ENCODE results near the gene IL32.
"Not testable (repeated sequence)": the region's sequence is repeated elsewhere in the genome, so short reads cannot be mapped to it uniquely, and the experiment has no call there.

IL32 gene

DNA sequence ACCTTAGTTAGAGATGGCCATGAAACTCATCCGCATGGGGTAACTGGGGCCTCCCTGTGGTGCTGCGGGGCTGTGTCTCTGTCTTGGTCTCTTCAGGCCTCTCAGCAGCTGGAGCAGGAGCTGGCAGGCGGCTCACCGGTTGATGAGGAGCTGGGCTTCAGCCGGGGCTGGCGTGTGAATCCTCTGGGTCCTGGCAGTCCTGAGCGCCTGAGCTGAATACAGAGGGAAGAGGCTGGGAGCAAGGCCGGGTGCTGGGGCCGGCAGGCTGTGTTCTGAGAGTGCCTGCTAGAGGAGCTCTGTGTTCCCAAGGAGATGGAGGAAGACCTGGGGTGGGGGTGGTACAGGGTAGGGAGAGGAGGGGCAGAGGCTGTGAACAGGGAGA is 9.7 kb upstream of the IL32 start:
- H3K4me3 ChIP-seq (ENCODE audit: low read depth, low read length); H3K9me3 ChIP-seq (ENCODE audit: control insufficient read depth, insufficient read depth, low read depth, low read length); H3K27me3 ChIP-seq (ENCODE audit: control insufficient read depth, insufficient read depth, low read length); H3K4me1 ChIP-seq (ENCODE audit: control insufficient read depth, insufficient read depth, low read length); H3K9ac ChIP-seq (ENCODE audit: low read length); H3K27ac ChIP-seq (ENCODE audit: low read depth, low read length): not testable (repeated sequence)
- H3K36me3 ChIP-seq (ENCODE audit: control insufficient read depth, insufficient read depth, low read length): peaks cover 15% of the 10 kb centered on the region

- Histone ChIP-seq H3K9ac (ENCODE audit: low read length) (no peak overlapping the region), H3K4me3 (ENCODE audit: low read depth, low read length) (no peak overlapping the region), H3K27me3 (ENCODE audit: control insufficient read depth, insufficient read depth, low read length) (peaks cover 8% of the 10 kb centered on the region), H3K36me3 (ENCODE audit: control insufficient read depth, insufficient read depth, low read length) (peaks cover 15% of the 10 kb centered on the region), H3K27ac (ENCODE audit: low read depth, low read length) (no peak overlapping the region), H3K4me1 (ENCODE audit: control insufficient read depth, insufficient read depth, low read length) (peaks cover 6% of the 10 kb centered on the region), H3K9me3 (ENCODE audit: control insufficient read depth, insufficient read depth, low read depth, low read length) (no peaks in the 10 kb centered on the region)
These were observed 8.9 kb upstream of the IL32 start for GRCh38 chr16:3056336-3057180.

DNA sequence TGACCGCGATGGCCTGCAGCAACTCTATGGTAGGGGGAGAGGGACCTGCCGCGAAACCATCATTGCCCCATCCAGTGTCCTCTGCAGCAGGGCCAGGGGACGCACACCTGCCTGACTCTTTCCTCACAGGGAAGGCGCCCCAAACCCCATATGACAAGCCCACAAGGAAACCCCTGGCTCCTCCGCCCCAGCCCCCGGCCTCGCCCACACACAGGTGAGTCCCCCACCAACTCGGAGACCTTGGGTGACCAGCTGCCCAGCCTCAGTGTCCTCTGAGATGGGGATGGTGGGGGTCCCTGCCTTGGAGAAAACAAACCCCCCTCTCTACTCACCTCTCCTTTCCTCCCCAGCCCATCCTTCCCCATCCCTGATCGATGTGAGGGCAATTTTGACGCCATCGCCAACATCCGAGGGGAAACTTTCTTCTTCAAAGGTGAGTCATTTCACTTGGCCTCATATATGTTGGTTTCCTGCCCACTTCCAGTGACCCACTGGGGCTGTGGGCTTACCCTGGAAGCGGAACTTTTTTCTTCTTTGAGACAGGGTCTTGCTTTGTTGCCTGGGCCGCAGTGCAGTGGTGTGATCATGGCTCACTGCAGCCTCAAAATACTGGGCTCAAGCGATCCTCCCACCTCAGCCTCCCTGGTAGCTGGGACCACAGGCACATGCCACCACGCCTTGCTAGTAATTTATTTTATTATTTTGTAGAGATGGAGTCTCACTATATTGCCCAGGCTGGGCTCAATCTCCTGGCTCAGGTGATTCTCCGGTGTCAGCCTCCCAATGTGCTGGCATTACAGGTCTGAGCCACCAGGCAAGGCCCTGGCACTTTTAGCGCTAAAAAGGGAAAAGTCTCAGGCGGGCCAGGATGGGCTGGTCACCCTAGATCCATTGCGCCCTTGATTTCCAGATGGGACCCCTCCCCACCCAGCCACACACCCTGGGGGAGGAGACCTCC is 8.0 kb upstream of the IL32 start:
- Histone ChIP-seq H3K36me3 (ENCODE audit: control insufficient read depth, insufficient read depth, low read length) (peaks cover 15% of the 10 kb centered on the region), H3K9me3 (ENCODE audit: control insufficient read depth, insufficient read depth, low read depth, low read length) (no peaks in the 10 kb centered on the region), H3K27ac (ENCODE audit: low read depth, low read length) (no peak overlapping the region), H3K4me3 (ENCODE audit: low read depth, low read length) (peak overlapping the region; percentile 92), H3K27me3 (ENCODE audit: control insufficient read depth, insufficient read depth, low read length) (peaks cover 8% of the 10 kb centered on the region), H3K4me1 (ENCODE audit: control insufficient read depth, insufficient read depth, low read length) (peaks cover 6% of the 10 kb centered on the region), H3K9ac (ENCODE audit: low read length) (no peak overlapping the region)

- H3K27ac ChIP-seq (ENCODE audit: low read depth, low read length): peak overlapping the region; percentile 42; the same call in 1 of the 2 replicates
- H3K27me3 ChIP-seq (ENCODE audit: control insufficient read depth, insufficient read depth, low read length): peaks cover 8% of the 10 kb centered on the region
- peaks cover 15% of the 10 kb centered on the region for H3K36me3 ChIP-seq (ENCODE audit: control insufficient read depth, insufficient read depth, low read length)
- H3K9ac ChIP-seq (ENCODE audit: low read length): peak overlapping the region; percentile 68
- H3K4me1 ChIP-seq (ENCODE audit: control insufficient read depth, insufficient read depth, low read length): peaks cover 6% of the 10 kb centered on the region
- H3K9me3 ChIP-seq (ENCODE audit: control insufficient read depth, insufficient read depth, low read depth, low read length): no peaks in the 10 kb centered on the region
- peak overlapping the region; percentile 92 for H3K4me3 ChIP-seq (ENCODE audit: low read depth, low read length)
These were observed 7.1 kb upstream of the IL32 start for GRCh38 chr16:3058139-3059030.

- peak overlapping the region; percentile 68; the same call in 1 of the 2 replicates for H3K27ac ChIP-seq (ENCODE audit: low read depth, low read length)
- H3K4me1 ChIP-seq (ENCODE audit: control insufficient read depth, insufficient read depth, low read length): peaks cover 10% of the 10 kb centered on the region
- peaks cover 10% of the 10 kb centered on the region for H3K36me3 ChIP-seq (ENCODE audit: control insufficient read depth, insufficient read depth, low read length)
- H3K27me3 ChIP-seq (ENCODE audit: control insufficient read depth, insufficient read depth, low read length): peaks cover 8% of the 10 kb centered on the region
- no peaks in the 10 kb centered on the region for H3K9me3 ChIP-seq (ENCODE audit: control insufficient read depth, insufficient read depth, low read depth, low read length)
- peak overlapping the region; percentile 92 for H3K4me3 ChIP-seq (ENCODE audit: low read depth, low read length)
- peak overlapping the region; percentile 80 for H3K9ac ChIP-seq (ENCODE audit: low read length)
These were observed 6.3 kb upstream of the IL32 start for GRCh38 chr16:3059041-3059722.

GRCh38 chr16:3059723-3060242 is 5.7 kb upstream of the IL32 start:
- Histone ChIP-seq H3K4me1 (ENCODE audit: control insufficient read depth, insufficient read depth, low read length) (peaks cover 15% of the 10 kb centered on the region), H3K4me3 (ENCODE audit: low read depth, low read length) (peak overlapping the region; percentile 92), H3K27ac (ENCODE audit: low read depth, low read length) (peak overlapping the region; percentile 68; the same call in 1 of the 2 replicates), H3K9ac (ENCODE audit: low read length) (peak overlapping the region; percentile 80), H3K9me3 (ENCODE audit: control insufficient read depth, insufficient read depth, low read depth, low read length) (no peaks in the 10 kb centered on the region), H3K27me3 (ENCODE audit: control insufficient read depth, insufficient read depth, low read length) (peaks cover 8% of the 10 kb centered on the region), H3K36me3 (ENCODE audit: control insufficient read depth, insufficient read depth, low read length) (peaks cover 5% of the 10 kb centered on the region; the same call in 1 of the 2 replicates)

DNA sequence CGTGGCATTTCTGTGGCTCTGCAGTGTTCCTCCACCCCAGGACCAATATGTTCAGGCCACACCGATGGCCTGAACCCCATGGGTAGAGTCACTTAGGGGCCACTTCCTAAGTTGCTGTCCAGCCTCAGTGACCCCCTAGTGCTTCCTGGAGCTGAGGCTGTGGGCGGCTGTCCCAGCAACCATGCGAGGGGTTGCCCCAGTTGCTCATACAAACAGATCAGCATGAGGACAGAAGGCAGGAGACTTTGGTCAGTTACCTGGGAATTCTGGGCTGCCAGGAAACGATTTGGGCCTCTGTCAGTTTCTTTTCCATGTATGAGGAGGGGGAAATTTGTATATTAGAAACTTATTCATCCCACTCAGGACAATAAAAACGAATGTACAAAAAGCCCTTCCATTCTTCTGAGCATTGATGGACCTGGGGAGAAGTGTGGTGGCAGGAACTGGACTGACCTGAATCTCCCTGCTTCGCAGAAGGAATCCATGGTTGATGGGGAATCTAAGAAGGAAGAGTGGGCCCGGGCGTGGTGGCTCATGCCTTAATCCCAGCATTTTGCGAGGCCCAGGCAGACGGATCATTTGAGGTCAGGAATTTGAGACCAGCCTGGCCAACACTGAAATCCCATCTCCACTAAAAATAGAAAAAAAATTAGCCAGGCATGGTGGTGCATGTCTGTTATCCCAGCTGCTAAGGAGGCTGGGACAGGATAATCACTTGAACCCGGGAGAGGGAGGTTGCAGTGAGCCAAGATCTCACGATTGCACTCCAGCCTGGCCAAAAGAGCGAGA is 4.9 kb upstream of the IL32 start:
- H3K27ac ChIP-seq (ENCODE audit: low read depth, low read length): no peak overlapping the region
- H3K27me3 ChIP-seq (ENCODE audit: control insufficient read depth, insufficient read depth, low read length): peaks cover 8% of the 10 kb centered on the region
- peaks cover 22% of the 10 kb centered on the region for H3K4me1 ChIP-seq (ENCODE audit: control insufficient read depth, insufficient read depth, low read length)
- 0 out of 2 replicates have a peak, but pooled peaks cover under 1% of the 10 kb centered on the region for H3K36me3 ChIP-seq (ENCODE audit: control insufficient read depth, insufficient read depth, low read length)
- H3K9me3 ChIP-seq (ENCODE audit: control insufficient read depth, insufficient read depth, low read depth, low read length): no peaks in the 10 kb centered on the region
- no peak overlapping the region for H3K9ac ChIP-seq (ENCODE audit: low read length)
- H3K4me3 ChIP-seq (ENCODE audit: low read depth, low read length): no peak overlapping the region

- Histone ChIP-seq H3K27me3 (ENCODE audit: control insufficient read depth, insufficient read depth, low read length) (peaks cover 6% of the 10 kb centered on the region), H3K9ac (ENCODE audit: low read length) (no peak overlapping the region), H3K4me1 (ENCODE audit: control insufficient read depth, insufficient read depth, low read length) (peaks cover 30% of the 10 kb centered on the region), H3K9me3 (ENCODE audit: control insufficient read depth, insufficient read depth, low read depth, low read length) (no peaks in the 10 kb centered on the region), H3K36me3 (ENCODE audit: control insufficient read depth, insufficient read depth, low read length) (no peaks in the 10 kb centered on the region), H3K27ac (ENCODE audit: low read depth, low read length) (no peak overlapping the region), H3K4me3 (ENCODE audit: low read depth, low read length) (no peak overlapping the region)
These were observed 2.9 kb upstream of the IL32 start for GRCh38 chr16:3062553-3062952.

DNA sequence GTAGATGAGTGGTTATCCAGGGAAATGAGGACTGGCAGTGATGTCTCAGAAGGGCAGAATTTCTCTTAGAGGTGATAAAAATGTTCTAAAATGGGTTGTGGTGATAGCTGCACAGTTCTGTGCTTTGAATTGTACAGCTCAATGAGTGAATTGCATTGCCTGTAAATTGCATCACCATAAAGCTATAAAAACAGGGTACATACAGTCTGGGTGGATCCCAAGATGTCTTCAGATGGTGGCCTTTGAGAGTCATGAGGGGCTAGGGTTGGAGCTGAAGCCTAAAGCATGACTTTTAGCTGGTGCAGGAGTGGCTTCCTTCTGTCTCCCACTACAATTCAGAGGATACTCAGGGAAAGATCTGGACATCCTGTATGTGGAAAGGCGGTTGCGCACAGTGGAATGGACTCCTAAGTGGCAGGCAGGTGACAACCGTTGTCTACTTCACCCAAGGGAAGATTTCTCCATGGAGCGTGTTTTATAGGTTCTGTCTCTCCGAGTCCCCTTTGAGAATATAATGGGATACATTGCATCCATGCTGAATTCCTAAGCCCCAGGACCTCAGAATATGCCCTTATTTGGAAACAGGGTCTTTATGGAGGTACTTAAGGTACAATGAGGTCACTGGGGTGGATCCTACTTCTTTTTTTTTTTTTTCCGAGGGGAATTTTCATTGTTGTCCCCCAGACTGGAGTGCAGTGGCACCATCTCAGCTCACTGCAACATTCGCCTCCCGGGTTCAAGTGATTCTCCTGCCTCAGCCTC is 1.6 kb upstream of the IL32 start:
- H3K27me3 ChIP-seq (ENCODE audit: control insufficient read depth, insufficient read depth, low read length): no peaks in the 10 kb centered on the region
- H3K4me1 ChIP-seq (ENCODE audit: control insufficient read depth, insufficient read depth, low read length): peaks cover 30% of the 10 kb centered on the region
- peak overlapping the region; percentile 4; the same call in 1 of the 2 replicates for H3K27ac ChIP-seq (ENCODE audit: low read depth, low read length)
- H3K36me3 ChIP-seq (ENCODE audit: control insufficient read depth, insufficient read depth, low read length): no peaks in the 10 kb centered on the region
- no peaks in the 10 kb centered on the region for H3K9me3 ChIP-seq (ENCODE audit: control insufficient read depth, insufficient read depth, low read depth, low read length)
- peak overlapping the region; percentile 58 for H3K9ac ChIP-seq (ENCODE audit: low read length)
- H3K4me3 ChIP-seq (ENCODE audit: low read depth, low read length): no peak overlapping the region
